ENCODE data around the gene CCDC200.
A peak's percentile ranks its signal among the peaks of the same experiment; 100 is the strongest.

Gene CCDC200

GRCh38 chr17:43175213-43176118 lies 53.0 kb downstream of the CCDC200 start:
- Histone ChIP-seq H3K4me3 (ENCODE audit: low read length) (no peak overlapping the region), H3K36me3 (replicated peaks; ENCODE audit: low read depth, low read length) (peaks cover 10% of the 10 kb centered on the region), H2AFZ (ENCODE audit: low read depth, low read length) (no peak overlapping the region), H3K4me1 (ENCODE audit: low read length) (peaks cover 10% of the 10 kb centered on the region), H3K9me3 (ENCODE audit: insufficient read depth, low read length) (no peaks in the 10 kb centered on the region), H3K79me2 (ENCODE audit: low read length) (peaks cover 13% of the 10 kb centered on the region), H3K27ac (ENCODE audit: low read length) (no peak overlapping the region), H3K9ac (ENCODE audit: low read length) (no peak overlapping the region), H3K4me2 (ENCODE audit: low read length) (no peak overlapping the region), H3K27me3 (ENCODE audit: low read depth, low read length) (no peaks in the 10 kb centered on the region), H4K20me1 (ENCODE audit: insufficient read depth, low read length) (no peaks in the 10 kb centered on the region)
- no peak for TF ChIP-seq EZH2phosphoT487 (IDR thresholded peaks at IDR 0.05; ENCODE audit: low read depth)

GRCh38 chr17:43171586-43172487 lies 56.6 kb downstream of the CCDC200 start:
- peak overlapping the region; percentile 92 for H3K27ac ChIP-seq (ENCODE audit: low read length)
- no peaks in the 10 kb centered on the region for H4K20me1 ChIP-seq (ENCODE audit: insufficient read depth, low read length)
- peak overlapping the region; percentile 90 for H3K4me3 ChIP-seq (ENCODE audit: low read length)
- peaks cover 15% of the 10 kb centered on the region for H3K4me1 ChIP-seq (ENCODE audit: low read length)
- TF ChIP-seq CTCF (IDR thresholded peaks at IDR 0.05; ENCODE audit: low read depth, low read length) (peak; percentile 15; the same call in 1 of the 2 replicates), EZH2phosphoT487 (IDR thresholded peaks at IDR 0.05; ENCODE audit: low read depth) (no peak)
- peak overlapping the region; percentile 93 for H3K4me2 ChIP-seq (ENCODE audit: low read length)
- no peak overlapping the region; the same call in 1 of the 2 replicates for H2AFZ ChIP-seq (ENCODE audit: low read depth, low read length)
- H3K9ac ChIP-seq (ENCODE audit: low read length) = peak overlapping the region; percentile 91
- peaks cover 38% of the 10 kb centered on the region for H3K79me2 ChIP-seq (ENCODE audit: low read length)
- peaks cover 3% of the 10 kb centered on the region for H3K36me3 ChIP-seq (replicated peaks; ENCODE audit: low read depth, low read length)
- H3K27me3 ChIP-seq (ENCODE audit: low read depth, low read length) = no peaks in the 10 kb centered on the region
- no peaks in the 10 kb centered on the region for H3K9me3 ChIP-seq (ENCODE audit: insufficient read depth, low read length)
